ENCODE results near the gene CFAP54.
"Not testable (repeated sequence)": the region's sequence is repeated elsewhere in the genome, so short reads cannot be mapped to it uniquely, and the experiment has no call there.

The CFAP54 gene

DNA sequence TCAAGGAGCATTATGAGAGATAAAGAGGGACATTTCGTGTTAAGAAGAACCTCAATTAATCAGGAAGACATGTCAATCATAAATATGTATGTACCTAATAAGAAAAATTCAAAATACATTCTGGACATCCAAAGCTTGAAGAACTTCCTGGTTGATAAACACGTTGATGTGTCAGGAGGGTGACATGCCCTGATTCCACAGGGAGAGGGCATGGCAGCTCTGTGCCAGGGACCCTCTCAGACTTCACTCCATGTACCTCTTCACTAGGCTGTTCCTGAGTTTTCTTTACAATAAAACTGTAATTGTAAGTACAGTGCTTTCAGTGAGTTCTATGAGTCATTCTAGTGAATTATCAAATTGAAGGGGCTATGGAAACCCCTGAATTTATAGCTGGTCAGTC lies 163.5 kb downstream of the CFAP54 start:
- DNase-seq, result no peak

DNA sequence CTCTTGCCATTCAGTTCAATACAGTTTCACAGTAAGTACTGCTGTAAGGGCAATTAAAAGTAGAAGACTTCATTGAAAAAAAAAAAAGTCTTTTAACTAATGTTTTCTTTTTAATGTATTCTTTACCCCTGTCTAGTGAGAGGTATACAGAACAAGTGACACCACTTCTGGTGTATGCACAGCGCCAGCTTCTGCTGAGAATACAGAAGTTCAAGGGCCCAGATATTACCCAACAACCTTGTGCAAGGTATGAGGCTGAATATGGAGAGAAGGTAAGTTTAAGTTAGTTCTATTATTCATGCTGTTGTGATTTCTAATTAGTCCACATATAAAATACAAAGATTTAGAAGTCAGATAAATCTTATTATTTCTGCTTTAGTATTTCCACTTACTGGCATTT lies 168.7 kb downstream of the CFAP54 start:
- DNase-seq, result no peak

DNA sequence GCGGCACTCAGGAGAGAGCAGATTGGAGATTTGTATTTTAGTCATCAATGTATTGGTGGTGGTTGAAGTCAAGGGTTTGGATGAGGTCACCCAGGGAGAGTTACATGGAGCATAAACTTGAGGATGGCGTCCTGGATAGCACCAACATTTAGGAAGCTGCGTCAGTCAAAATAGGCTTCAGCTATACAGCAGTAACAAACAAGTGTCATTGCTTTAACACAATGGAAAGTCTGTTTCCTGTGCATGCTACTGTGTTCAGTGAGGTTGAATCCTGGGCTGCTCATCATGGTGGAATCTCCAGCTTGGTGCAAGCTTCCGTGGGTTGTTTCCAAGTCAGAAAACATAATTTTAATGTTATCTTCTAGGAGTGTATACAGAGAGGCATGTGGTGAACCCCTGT lies 180.4 kb downstream of the CFAP54 start:
- no peak for DNase-seq

DNA sequence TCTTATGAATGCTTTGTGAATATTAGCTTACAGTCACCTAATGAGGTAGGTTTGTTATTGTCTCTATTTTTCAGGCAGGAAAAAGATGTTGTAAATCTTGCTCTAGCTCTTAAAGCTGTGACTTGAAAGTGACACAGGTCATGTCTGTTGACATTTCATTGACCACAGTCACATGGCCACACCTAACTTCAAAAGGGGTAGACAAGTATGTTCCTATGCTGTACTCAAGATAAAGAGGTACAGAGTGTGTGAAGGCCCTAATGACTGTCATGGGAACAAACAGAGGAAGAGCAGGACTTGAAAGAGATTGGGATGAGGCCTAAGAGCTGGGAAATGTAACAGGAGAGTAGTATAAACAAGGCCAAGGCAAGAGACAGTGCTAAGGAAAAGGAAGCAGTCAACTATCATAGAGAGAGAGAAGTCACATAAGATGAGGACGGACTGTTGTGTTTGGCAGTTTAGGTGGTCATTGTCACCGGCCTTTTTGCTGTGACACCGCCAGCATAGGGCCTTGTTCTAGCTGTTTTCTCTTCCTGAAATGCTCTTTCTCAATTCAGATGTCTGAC lies 181.0 kb downstream of the CFAP54 start:
- no peak for DNase-seq

DNA sequence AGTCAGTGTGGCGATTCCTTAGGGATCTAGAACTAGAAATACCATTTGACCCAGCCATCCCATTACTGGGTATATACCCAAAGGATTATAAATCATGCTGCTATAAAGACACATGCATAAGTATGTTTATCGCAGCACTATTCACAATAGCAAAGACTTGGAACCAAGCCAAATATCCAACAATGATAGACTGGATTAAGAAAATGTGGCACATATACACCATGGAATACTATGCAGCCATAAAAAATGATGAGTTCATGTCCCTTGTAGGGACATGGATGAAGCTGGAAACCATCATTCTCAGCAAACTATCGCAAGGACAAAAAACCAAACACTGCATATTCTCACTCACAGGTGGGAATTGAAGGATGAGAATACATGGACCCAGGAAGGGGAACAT lies 186.1 kb downstream of the CFAP54 start:
- DNase-seq, result not testable (repeated sequence)

DNA sequence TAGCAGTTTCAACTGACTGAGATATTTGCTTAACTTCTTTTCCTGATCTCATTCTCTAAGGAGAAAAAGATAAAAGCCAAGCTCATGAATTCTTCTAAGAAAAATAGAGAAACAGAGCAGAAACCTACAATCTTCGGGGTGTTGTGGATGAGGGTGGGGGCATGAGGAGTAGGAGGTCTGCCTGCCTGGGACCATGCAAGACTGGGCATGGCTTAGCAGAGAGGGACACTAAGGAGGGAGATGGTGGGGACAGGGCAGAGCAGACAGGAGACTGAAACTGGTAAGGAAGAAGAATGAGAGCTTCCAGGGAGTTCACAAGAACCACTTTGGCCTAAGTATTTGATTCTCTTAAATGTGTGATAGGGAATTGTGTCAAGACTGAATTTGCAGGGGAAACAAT lies 188.0 kb downstream of the CFAP54 start:
- no peak for DNase-seq

DNA sequence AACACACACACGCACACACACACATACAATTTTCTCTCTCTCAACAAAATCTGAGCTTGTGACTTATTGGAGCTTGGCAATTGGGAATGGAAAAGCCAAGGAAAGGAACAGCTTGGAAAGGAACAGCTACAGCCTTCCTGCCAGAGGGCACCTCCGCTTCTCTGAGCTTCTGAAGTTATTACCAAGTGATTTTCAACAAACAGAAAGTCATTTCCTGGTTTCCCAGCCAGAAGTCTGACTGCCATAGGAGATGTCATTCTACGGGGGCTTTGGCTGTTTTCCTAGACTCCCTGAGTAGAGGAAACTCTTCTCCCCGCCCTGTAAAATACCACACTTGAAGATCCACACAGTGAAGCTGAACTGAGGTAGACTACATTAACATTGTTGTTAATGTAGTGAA lies 198.3 kb downstream of the CFAP54 start:
- no peak for DNase-seq

DNA sequence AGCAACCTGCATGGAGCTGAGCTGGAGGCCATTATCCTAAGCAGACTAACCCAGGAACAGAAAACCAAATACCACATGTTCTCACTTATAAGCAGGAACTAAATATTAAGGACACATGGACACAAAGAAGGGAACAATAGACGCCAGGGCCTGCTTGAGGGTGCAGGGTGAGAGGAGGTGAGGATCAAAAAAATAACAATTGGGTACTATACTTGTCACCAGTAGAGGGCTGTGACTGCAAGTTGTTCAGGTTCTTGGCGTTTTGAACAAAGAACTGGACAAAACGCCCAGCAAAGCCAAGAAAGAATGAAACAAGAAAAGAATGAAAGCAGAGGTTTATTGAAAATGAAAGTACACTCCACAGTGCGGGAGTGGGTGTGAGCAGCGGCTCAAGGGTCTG lies 209.1 kb downstream of the CFAP54 start:
- no peak for DNase-seq

DNA sequence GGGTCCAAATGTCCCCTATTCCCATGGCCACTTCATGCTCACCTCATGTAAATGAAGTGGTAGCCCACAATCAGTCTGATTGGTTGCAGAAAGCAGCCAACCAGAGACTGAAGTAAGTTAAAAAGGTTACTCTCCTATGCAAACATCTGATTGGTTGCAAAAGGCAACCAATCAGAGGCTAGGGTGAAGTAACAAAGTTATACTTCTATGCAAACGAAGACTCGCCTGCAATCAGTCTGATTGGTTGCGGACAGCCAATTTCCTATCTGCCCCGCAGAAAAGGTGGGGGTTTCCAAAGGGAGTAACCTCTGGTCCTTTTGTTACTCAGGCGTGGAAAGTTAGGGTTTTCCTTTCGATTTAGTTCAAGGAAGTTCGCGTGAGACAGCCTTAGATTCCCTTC lies 209.6 kb downstream of the CFAP54 start:
- DNase-seq, result no peak

DNA sequence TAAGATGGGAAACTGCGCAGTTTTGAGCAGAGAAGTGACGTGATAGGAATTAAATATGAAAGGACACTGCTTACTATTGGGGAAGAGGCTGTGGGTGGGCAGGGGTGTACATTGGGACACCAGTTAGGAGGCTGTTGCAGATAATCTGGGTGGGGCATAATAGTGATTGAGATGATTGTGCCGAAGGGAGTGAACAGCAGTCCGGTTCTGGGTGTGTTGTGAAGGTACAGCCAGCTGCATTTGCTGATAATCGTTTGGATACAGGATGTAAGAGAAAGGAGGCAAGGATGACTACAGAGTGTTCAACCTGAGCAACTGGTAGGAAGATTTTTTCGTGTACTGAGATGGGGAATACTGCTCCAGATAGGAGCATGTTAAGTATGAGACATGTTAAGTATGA lies 212.5 kb downstream of the CFAP54 start:
- no peak for DNase-seq

DNA sequence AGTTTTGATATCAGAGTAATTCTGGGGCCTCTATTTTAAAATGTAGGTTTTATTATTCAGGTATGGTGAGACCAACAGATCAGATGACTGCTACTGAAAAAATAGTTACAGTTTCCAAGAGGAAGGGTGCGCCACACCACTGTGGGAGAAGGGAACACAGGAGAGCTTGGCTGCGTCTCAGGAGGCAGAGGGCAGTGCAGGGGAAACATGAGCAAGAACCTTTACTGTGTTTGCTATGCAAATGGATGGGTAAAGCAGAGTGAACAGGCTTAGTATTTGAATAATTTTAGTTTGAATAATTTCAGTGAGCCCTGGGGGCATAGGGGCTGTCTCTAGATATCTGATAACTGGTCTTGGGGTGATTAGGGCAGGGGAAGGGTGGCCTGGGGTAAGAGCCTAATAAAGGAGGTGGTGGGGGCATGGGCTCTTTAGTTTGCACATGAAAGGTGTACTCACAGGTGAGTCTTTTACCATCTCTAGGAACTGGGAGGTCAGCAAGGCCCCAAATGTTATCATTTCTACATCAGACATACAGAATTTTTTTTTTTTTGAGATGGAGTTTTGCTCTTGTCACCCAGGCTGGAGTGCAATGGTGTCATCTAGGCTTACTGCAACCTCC lies 220.9 kb downstream of the CFAP54 start:
- no peak for DNase-seq

DNA sequence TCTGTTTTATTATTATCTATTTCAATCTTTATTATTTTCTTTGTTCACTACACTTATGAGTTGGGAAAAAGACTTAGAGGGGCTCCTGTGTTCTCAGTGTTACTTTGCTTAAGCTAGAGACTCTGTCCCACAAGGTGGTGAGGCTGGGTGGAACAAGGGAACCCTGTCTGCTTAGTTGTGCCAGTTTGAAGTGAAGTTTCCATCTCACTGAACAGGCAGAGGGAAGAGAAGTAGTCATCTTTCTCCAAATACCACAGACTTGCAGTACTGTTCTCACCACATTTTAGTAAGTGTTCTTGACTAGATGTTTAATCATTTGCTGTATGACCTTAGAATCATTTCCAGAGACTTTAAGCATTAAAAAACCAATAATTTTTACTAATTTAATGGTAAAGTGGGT lies 222.0 kb downstream of the CFAP54 start:
- no peak for DNase-seq

DNA sequence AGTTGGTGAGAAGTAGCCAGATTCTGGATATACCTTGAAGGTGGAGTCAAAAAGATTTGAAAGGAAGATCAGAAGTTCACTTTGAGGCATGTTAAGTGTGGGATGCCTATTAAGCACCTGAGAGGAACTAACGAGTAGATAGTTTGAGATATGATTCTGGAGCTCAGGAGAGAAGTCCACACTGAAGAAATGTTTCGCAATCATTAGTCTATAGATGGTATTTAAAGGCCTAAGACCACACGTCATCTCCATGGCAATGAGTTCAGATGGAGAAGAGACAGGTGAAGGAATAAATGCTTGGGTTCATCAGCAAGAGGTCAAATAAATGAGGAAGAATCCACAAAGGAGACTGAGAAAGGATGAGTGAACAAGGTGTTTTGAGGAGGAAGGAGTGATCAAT lies 224.8 kb downstream of the CFAP54 start:
- no peak for DNase-seq

DNA sequence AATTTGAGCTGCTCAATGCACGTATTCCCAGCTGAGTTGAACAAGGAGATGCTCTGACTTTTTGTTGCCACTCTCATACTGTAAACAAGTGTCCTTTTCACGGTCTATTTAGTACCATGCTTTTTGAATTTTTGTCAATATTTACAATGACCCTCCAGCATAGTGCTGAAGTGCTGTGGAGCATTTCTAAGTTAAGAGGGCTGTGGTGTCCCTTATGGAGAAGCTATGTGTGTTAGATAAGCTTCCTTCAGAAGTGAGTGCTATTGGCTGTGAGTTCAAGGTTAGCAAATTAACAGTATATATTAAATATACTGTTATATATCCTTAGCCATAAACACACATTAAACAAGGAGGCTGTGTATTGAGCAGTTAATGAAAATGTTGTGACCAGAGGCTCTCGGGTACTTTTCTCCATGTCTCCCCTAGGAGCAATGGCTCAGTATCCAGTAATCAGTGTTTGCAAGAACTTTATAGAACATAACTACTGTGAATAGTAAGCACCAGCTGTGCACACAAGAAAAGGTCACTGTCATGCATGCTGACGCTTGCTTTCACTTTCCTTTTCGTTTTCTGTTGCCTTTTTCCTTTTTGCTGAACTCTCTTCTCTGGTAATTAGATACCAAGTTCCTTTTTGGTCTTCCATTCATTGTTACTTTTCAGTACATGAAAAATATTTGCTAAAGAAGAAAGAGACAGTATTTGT lies 230.4 kb downstream of the CFAP54 start:
- peak; percentile 78 for DNase-seq

DNA sequence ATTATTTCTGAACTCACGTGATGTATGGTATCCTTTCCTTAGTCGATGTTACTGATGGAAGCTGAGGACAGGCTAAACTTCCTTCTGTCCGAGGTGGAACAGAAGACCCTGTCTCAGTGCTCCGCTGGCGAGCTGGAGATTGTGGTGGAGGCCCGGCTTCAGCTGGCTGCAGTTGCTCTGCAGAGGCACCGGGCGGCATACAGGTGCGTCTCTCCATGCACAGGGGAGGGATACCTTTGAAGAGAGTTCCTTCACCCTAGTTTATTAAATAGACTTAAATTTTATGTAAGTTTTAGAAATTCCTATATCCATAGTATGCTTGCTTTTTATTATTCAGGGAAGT lies 231.0 kb downstream of the CFAP54 start:
- peak; percentile 78 for DNase-seq

DNA sequence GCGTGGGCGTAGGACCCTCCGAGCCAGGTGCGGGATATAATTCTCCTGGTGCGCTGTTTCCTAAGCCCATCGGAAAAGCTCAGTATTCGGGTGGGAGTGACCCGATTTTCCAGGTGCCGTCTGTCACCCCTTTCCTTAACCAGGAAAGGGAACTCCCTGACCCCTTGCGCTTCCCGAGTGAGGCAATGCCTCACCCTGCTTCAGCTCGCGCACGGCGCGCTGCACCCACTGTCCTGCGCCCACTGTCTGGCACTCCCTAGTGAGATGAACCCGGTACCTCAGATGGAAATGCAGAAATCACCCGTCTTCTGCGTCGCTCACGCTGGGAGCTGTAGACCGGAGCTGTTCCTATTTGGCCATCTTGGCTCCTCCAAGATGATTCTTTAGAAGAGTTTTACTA lies 240.1 kb downstream of the CFAP54 start:
- DNase-seq, result not testable (repeated sequence)

DNA sequence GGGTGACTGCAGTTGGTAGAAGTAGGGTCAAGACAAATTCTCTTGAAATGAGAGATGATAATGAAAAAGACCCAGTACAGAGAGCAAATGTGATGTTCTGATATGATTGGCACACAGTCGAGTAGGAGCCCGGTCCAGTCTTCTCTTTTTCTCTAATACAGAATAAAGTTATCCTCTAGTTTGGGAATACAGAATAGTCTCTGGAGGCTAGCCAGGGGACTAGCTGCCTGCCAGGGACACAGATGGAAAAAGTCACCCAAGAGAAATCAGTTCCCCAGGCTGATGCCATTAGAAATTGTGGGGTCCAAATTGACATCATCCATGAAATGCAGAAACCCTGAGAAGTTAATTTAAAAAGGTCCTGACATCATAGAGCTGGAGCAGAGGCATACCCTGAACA lies 240.5 kb downstream of the CFAP54 start:
- DNase-seq, result no peak

DNA sequence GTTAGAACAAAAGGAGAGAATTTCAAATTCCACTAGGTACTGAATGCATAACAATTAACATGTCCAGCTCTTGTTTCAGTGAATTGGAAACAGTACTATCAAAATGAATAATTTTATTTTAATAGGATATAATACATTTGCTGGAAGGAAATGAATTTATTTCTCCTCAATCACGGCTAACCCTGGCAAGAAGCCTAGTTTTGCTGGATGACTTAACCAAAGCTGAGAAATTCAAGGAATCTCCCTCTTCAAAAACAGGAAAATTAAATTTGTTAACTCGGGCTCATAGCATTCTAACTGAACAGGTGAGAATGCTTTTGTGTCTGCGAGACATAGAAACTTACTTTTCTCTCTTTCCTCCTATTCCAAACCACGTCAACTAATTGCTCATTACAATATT lies 254.2 kb downstream of the CFAP54 start:
- DNase-seq, result no peak

DNA sequence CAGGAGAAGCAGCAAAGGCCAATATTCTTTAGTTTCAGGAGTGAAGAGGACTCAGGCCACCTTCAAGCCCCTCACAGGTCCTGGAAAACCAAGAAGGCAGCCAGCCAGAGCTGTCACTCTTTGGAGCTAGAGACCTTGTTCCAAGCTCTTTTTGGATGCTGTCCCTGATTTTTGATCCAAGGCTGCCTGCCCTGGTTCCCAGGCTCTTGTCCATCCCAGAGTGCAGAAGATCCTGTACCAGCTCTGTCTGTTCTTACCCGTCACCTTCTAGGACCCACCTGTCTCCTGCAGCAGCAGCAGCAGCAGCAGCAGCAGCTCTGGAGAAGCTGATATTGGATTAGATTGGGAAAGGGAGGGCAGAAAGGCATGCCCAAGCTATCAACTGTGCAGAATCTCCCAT lies 260.6 kb downstream of the CFAP54 start:
- DNase-seq, result no peak

DNA sequence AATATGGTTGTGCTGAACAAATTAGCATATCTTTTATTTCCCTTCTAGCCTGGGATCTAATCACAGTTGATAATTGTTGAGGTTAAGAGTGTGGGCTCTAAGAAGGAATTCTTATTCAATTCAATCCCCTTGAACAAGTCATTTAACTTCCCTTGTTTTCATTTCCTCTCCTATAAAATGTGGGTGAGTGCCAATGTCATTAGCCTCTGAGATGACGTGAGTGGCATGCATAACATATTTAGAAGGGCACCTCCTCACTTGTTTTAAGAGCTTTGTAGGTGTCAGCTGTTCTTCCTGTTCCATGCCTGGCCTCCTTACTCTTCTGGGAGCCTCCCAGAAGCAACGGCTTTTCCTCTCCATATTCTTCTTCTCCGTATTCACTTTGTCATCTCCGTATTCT lies 262.2 kb downstream of the CFAP54 start:
- DNase-seq, result no peak

DNA sequence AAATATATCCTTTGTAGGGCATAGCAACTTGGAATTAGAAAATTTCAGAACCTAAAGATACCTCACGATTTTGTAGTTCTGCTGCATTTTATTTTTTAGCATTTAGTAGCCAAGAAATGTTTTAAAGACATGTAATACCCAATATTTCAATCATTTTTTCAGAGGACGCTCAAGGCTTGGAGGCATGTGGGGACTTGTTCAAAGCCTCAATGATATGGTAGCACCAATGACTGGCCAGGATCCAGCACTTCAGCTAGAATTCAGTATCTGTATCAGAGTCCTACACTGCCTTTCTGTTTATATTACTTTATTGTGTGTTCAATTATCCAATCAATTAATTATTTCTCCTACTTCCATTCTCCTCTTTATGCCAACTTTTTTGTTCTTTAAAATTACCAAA lies 262.8 kb downstream of the CFAP54 start:
- no peak for DNase-seq

DNA sequence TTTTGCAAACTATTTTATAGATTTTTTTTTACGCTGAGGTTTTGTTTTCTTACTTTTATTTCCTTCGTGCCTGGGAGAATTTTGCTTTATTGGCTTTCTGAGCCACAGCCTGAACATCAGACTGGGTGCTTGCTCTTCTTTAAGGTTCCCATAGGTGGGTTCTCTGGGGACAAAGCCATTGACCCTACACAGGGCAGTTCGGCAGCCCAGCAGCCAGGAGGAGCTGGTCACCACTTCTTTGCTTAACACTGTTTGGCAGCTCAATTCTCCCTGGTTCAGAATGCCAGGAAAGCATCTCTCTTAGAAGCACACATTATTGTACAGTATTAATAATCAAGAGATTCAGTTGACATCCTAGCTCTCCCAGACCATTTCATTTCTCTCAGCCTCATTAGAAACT lies 276.9 kb downstream of the CFAP54 start:
- no peak for DNase-seq

DNA sequence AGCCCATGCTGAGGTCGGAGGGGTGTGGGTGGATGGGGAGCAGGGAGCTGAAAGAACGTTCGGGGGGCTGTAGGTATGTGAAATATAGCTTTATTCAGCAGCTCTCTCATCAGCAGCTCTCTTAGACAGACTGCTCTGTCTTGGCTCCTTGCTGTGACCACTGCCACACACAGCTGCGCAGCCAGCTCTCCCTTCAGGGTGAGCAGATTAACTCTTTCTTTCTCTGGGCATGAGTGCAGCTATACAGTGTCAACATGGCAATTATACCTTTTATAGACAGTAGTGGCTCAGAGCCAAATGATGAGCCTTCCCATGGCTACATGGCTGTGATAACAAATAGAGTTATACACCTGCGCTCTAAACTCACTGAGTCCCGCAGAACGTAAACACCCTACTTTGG lies 280.0 kb downstream of the CFAP54 start:
- DNase-seq, result peak; percentile 98

DNA sequence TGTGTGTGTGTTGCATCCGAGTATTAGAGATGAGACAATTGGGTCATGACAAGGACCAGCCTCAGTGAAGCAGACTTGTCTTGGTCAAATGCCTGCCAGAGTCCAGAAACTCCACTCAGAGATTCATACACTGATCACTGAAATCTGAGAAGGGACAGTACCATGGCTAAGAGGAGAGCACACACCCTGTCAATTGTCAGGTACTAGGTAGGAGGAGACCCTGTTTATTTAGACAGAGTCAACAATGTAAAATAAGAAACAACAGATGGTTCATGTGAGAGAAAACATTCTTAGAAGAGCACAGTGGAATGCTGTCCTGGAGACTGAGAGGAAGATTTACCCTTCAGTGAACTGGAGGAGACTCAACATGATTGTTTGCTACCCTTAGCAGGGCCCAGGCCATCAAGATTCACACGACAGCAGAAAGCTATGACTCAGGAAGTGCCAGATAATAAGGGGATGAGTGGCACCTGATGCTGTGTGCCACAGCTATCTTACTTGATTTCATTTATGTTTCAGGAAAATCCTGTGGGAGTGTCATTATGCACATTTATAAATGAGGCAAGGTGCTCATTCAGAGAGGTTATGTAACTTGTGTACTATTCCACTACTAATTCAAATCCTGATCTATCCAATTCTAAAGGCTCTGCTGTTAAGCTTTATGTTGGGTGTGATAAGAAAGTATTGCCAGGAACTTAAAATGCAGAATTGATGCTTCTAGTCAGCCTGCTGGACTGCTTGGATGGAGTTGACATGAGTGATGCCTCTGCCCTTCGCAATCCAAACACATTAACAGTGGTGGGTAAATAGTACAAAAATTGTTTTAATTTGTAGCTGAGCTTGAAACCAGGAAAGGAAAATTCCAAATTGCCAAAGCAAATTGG lies 281.1 kb downstream of the CFAP54 start:
- DNase-seq, result peak; percentile 60

Measured in SHP77 treated with DMSO at 0.1 percent for 48 hours (cell line).